Stimulated activated CD4-positive, alpha-beta T cell treated with anti-CD3 and anti-CD28 coated beads, Interleukin-15, amount 100 ng/mL, for 1 hour (primary cell): ENCODE measurements around the gene RNF227.
"Not testable (repeated sequence)": the region's sequence is repeated elsewhere in the genome, so short reads cannot be mapped to it uniquely, and the experiment has no call there.

ENCODE experiments used
- DNase-seq, 2 donors: peaks; one replicate each; pipeline ENCODE4 v3.0.0-alpha.2; 2020; ENCODE audit warnings: low read depth in 1 of 2, low spot score in 1 of 2

The RNF227 gene

GRCh38 chr17:7915611-7916384, at the start of gene RNF227:
Gene RNF227, minus strand, starts transcription at chr17:7916289. Its CDS starts 94 bp downstream, at chr17:7916195.
- peak; percentile 64 to 71 for DNase-seq

- no peak for DNase-seq
Observed at GRCh38 chr17:7961421-7961820, 45.3 kb upstream of the RNF227 start.

- DNase-seq, result no peak
Observed at GRCh38 chr17:7959503-7960253, 43.6 kb upstream of the RNF227 start.

- DNase-seq, result no peak
Observed at GRCh38 chr17:7956228-7956965, 40.3 kb upstream of the RNF227 start.

- DNase-seq, result no peak
Observed at GRCh38 chr17:7955414-7956227, 39.5 kb upstream of the RNF227 start.

- DNase-seq, result not testable (repeated sequence)
Observed at GRCh38 chr17:7953266-7953665, 37.2 kb upstream of the RNF227 start.

GRCh38 chr17:7951143-7951792, 35.2 kb upstream of the RNF227 start:
- peak in 1 of 2 donors; percentile 15 for DNase-seq

GRCh38 chr17:7950578-7950977, 34.5 kb upstream of the RNF227 start:
- no peak for DNase-seq

GRCh38 chr17:7947651-7948050, 31.6 kb upstream of the RNF227 start:
- DNase-seq, result no peak

- DNase-seq, result no peak
Observed at GRCh38 chr17:7946441-7946840, 30.4 kb upstream of the RNF227 start.

GRCh38 chr17:7945651-7946050, 29.6 kb upstream of the RNF227 start:
- DNase-seq, result no peak

- no peak for DNase-seq
Observed at GRCh38 chr17:7944326-7944725, 28.2 kb upstream of the RNF227 start.

- no peak for DNase-seq
Observed at GRCh38 chr17:7943291-7943690, 27.2 kb upstream of the RNF227 start.

- DNase-seq, result no peak
Observed at GRCh38 chr17:7940743-7941142, 24.7 kb upstream of the RNF227 start.

GRCh38 chr17:7940034-7940433, 23.9 kb upstream of the RNF227 start:
- no peak for DNase-seq

- DNase-seq, result no peak
Observed at GRCh38 chr17:7935859-7936258, 19.8 kb upstream of the RNF227 start.

- DNase-seq, result no peak
Observed at GRCh38 chr17:7932949-7933348, 16.9 kb upstream of the RNF227 start.

GRCh38 chr17:7932483-7932891, 16.4 kb upstream of the RNF227 start:
- DNase-seq, result no peak

GRCh38 chr17:7931709-7932482, 15.8 kb upstream of the RNF227 start, which contains the start of the genes CNTROB and TRAPPC1:
Gene CNTROB, plus strand, starts transcription at chr17:7932206. Its CDS starts 874 bp downstream, at chr17:7933080.
Gene TRAPPC1, minus strand, starts transcription at chr17:7931946. Its CDS starts 117 bp downstream, at chr17:7931829.
- DNase-seq, result peak; percentile 98 to 99
